GM12878 (cell line): ENCODE data around the gene TNRC6C.

Source experiments
- NFYB ChIP-seq: IDR thresholded peaks from 2 replicates; pipeline ENCODE4 v1.6.1; 2011; ENCODE audit warnings: low read depth, mild to moderate bottlenecking, low read length, improper control_type of control experiment, moderate library complexity; ENCODE audit not compliant: insufficient read depth
- SUZ12 ChIP-seq: fragments of 200-600 bp; sonication (generic); IDR thresholded peaks from one replicate; pipeline ENCODE4 v1.6.1; 2018; ENCODE audit warnings: antibody characterized with exemption, mild to moderate bottlenecking; ENCODE audit not compliant: unreplicated experiment
- TF ChIP-seq, protein P1 (sequence below), 3 experiments: IDR thresholded peaks in 2 of 3; conservative IDR thresholded peaks in 1 of 3; 2 replicates each; pipeline ENCODE4 v1.5.1; 2011; ENCODE audit warnings: low read depth in 3 of 3, low read length in 3 of 3, mild to moderate bottlenecking in 3 of 3, control low read depth in 2 of 3, moderate library complexity in 2 of 3, inconsistent platforms in 1 of 3, mixed read lengths in 1 of 3; ENCODE audit not compliant: control insufficient read depth in 2 of 3, insufficient read depth in 1 of 3; ENCODE audit errors: extremely low read depth in 1 of 3

DNA sequence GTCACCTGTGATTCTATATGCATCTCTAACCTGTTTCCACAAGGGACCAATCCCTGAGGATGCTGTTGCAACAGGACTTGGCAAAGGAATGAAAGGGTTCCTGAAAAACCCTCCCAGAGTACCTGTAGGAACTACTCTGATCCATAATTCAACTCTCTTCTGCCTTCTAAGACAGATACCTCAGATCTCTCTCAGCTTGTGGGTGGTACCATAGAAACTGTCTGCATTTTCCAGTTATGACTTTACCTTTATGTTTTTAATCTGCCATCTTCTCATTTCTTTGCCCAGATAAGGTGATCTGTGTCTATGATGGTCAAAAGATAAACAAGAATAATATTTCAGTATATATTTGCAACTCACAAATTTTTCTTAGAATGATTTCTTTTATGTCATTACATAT lies 105.0 kb downstream of the TNRC6C start:
- TF ChIP-seq SUZ12 = no peak
- TF ChIP-seq NFYB = no peak
- TF ChIP-seq, protein P1, sequence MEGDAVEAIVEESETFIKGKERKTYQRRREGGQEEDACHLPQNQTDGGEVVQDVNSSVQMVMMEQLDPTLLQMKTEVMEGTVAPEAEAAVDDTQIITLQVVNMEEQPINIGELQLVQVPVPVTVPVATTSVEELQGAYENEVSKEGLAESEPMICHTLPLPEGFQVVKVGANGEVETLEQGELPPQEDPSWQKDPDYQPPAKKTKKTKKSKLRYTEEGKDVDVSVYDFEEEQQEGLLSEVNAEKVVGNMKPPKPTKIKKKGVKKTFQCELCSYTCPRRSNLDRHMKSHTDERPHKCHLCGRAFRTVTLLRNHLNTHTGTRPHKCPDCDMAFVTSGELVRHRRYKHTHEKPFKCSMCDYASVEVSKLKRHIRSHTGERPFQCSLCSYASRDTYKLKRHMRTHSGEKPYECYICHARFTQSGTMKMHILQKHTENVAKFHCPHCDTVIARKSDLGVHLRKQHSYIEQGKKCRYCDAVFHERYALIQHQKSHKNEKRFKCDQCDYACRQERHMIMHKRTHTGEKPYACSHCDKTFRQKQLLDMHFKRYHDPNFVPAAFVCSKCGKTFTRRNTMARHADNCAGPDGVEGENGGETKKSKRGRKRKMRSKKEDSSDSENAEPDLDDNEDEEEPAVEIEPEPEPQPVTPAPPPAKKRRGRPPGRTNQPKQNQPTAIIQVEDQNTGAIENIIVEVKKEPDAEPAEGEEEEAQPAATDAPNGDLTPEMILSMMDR (IDR thresholded peaks at IDR 0.05 in 2 of 3, conservative IDR thresholded peaks at IDR 0.05 in 1 of 3; ENCODE audit: control insufficient read depth in 2 of 3, extremely low read depth in 1 of 3, insufficient read depth in 1 of 3, low read depth in 3 of 3, low read length in 3 of 3) = no peak
